Activated CD4-positive, alpha-beta T cell treated with anti-CD3 and anti-CD28 coated beads, Interleukin-2, amount 10 ng/mL, durations not matched to agents 24 days and 14 days (primary cell): ENCODE data around the gene SLC4A1AP. TPM values are rescaled to one million over a fixed set of nuclear protein-coding genes. Genes with fewer than 3 reads are reported as not detected.

Experiments
- DNase-seq: peaks from one replicate; pipeline ENCODE4 v3.0.0; 2022
- H3K27ac Mint-ChIP-seq: one replicate; pipeline ENCODE4 v1.8.0; 2022; ENCODE audit warnings: mild to moderate bottlenecking, mixed read lengths
- H3K27me3 Mint-ChIP-seq: one replicate; pipeline ENCODE4 v1.8.0; 2022; ENCODE audit warnings: mixed read lengths
- H3K36me3 Mint-ChIP-seq: one replicate; pipeline ENCODE4 v1.8.0; 2022; ENCODE audit warnings: low read depth, mild to moderate bottlenecking, mixed read lengths
- H3K4me1 Mint-ChIP-seq: one replicate; pipeline ENCODE4 v1.8.0; 2021; ENCODE audit warnings: mixed read lengths
- H3K4me3 Mint-ChIP-seq: one replicate; pipeline ENCODE4 v1.8.0; 2022; ENCODE audit warnings: mild to moderate bottlenecking, moderate library complexity, mixed read lengths
- H3K9me3 Mint-ChIP-seq: one replicate; pipeline ENCODE4 v1.8.0; 2021; ENCODE audit warnings: mixed read lengths
- intact Hi-C: fragments of 100-400 bp; cut with micrococcal nuclease; formaldehyde crosslinking; loops from one replicate; pipeline ENCODE4 v1.15.1; 2023
- total RNA-seq: library from RNA; stranded (reverse); gene quantifications from 2 replicates; pipeline ENCODE4 v1.2.3, GENCODE V29; 2022

SLC4A1AP gene
- total RNA-seq, 1 donor from 2014 or later, result 28.7 TPM

- intact Hi-C loops, result loop anchor here (5.0 kb wide), 1 partner anchor 669 kb away; the partner anchor contains the start of gene FOSL2
Measured at GRCh38 chr2:27723372-27724144, 59.9 kb downstream of the SLC4A1AP start.

DNA sequence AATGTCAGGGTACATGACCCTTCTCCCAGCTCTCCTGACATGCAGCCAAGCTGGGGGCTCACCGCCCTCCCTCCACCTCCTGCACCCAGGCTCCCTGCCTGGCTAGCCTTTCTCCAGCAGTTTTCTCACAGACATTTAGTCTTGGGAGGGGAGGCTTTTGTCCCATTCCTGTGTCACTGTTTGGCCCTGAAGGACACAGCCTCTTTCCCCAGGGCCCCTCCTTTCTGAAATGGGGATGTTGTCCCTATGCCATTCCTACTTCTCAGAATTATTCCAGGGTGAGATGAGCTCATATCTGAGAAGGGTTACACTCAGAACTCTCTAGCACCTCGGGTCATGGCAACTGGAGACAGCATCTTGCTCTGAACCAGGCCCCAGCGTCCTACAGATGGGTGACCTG lies 60.5 kb downstream of the SLC4A1AP start:
- intact Hi-C loops, result loop anchor here (5.0 kb wide), 1 partner anchor 668 kb away; the partner anchor contains the start of gene FOSL2
- DNase-seq, result no peak
- Mint-ChIP-seq H3K36me3 (no peaks in the 10 kb centered on the region), H3K4me1 (peaks cover 39% of the 10 kb centered on the region), H3K27ac (no peak overlapping the region), H3K4me3 (no peak overlapping the region), H3K9me3 (no peaks in the 10 kb centered on the region), H3K27me3 (no peaks in the 10 kb centered on the region)

More at GRCh38 chr2:27723372-27724144, 59.9 kb downstream of the SLC4A1AP start:
- Mint-ChIP-seq H3K9me3 (no peaks in the 10 kb centered on the region), H3K36me3 (no peaks in the 10 kb centered on the region), H3K4me3 (no peak overlapping the region), H3K27me3 (no peaks in the 10 kb centered on the region), H3K4me1 (peaks cover 34% of the 10 kb centered on the region), H3K27ac (no peak overlapping the region)
- peak; percentile 75 for DNase-seq

- DNase-seq, result no peak
- Mint-ChIP-seq H3K9me3 (no peaks in the 10 kb centered on the region), H3K36me3 (no peaks in the 10 kb centered on the region), H3K27ac (no peak overlapping the region), H3K4me3 (no peak overlapping the region), H3K4me1 (peaks cover 34% of the 10 kb centered on the region), H3K27me3 (no peaks in the 10 kb centered on the region)
- intact Hi-C loops, result loop anchor here (5.0 kb wide), 1 partner anchor 667 kb away; the partner anchor contains the start of gene FOSL2
Measured at GRCh38 chr2:27724905-27725701, 61.4 kb downstream of the SLC4A1AP start.

DNA sequence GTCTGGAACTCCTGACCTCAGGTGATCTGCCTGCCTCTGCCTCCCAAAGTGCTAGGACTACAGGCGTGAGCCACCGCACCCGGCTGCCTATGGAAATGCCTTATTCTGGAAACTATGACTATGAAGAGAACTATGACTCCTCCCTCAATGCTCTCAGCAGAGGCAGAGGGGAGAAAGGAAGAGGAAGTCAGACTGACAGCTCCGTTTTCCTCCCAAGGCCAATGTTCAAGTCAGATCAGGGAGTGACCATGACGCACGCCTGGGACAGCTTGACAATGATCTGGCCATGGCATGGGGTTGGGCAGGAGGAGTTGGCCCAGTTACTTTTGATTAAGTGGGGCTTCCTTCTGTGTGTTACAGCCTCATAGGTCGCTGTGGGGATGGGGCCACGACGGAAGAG lies 63.6 kb downstream of the SLC4A1AP start:
- Mint-ChIP-seq H3K4me3 (no peak overlapping the region), H3K36me3 (no peaks in the 10 kb centered on the region), H3K27me3 (no peaks in the 10 kb centered on the region), H3K4me1 (peaks cover 18% of the 10 kb centered on the region), H3K27ac (peak overlapping the region; percentile 31), H3K9me3 (no peaks in the 10 kb centered on the region)
- intact Hi-C loops, result no loop called here
- no peak for DNase-seq

DNA sequence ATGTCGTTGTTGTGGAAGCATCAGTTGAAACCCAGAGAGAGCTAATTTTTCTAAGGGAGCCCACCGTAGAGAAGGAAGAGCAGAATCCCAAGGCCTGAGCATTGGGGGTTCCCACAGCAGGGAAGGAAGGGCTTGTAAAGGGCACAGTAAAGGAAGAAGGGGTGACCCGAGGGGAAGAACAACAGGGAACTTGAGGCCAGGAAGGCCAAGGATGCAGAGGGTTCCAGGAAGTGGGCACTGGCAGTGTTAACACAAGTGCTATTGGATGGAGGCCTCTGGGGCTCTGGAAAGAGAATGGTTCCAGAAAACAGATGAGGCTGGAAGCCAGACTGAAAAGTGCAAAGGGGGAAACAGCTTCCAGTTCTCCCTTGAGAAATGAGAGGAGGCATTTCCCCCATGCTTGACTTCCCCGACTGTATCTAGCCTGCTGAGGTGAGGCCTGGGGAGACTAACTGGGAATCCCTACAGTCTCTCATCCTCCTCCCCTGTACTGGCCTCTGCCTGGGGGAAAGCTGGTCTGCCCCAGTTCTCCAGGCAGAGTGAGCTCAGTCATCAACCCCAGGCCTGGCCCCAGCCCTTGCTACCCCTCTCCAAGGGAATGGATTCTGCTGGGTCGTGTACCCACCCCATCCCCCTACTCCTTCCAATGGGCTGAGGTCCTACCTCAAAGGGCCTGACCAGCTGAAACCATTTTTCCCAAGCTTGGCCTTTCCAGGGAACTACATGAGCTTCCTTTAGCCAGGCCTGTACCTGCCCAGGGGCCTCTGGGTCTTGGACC lies 64.6 kb downstream of the SLC4A1AP start:
- H3K4me3 Mint-ChIP-seq, result no peak overlapping the region
- H3K27me3 Mint-ChIP-seq, result no peaks in the 10 kb centered on the region
- peak overlapping the region; percentile 39 for H3K27ac Mint-ChIP-seq
- DNase-seq, result no peak
- no peaks in the 10 kb centered on the region for H3K9me3 Mint-ChIP-seq
- no peaks in the 10 kb centered on the region for H3K36me3 Mint-ChIP-seq
- H3K4me1 Mint-ChIP-seq, result peaks cover 16% of the 10 kb centered on the region
- intact Hi-C loops, result no loop called here

DNA sequence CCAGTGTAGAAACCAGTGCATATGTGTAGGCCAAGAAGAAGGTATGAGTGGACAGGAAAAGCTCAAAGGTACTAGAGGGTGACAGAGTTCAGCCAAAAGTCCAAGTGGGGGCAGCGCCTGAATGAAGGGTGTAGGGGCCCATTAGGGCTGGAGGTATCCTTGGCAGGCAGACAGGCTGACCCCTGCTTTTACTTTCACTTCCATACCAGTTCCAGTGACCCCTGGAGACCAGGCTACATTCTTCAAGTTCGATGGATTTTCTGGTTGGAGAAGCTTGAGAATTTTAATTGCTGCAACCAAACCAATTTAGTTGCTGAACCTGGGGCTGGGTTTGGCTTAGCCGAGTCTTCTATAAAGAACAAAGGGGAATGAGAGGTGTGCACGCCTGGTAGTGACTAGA lies 65.5 kb downstream of the SLC4A1AP start:
- no peak for DNase-seq
- intact Hi-C loops, result no loop called here
- no peaks in the 10 kb centered on the region for H3K27me3 Mint-ChIP-seq
- H3K4me1 Mint-ChIP-seq, result peaks cover 16% of the 10 kb centered on the region
- H3K9me3 Mint-ChIP-seq, result no peaks in the 10 kb centered on the region
- no peak overlapping the region for H3K27ac Mint-ChIP-seq
- H3K4me3 Mint-ChIP-seq, result no peak overlapping the region
- no peaks in the 10 kb centered on the region for H3K36me3 Mint-ChIP-seq

- Mint-ChIP-seq H3K36me3 (no peaks in the 10 kb centered on the region), H3K27me3 (no peaks in the 10 kb centered on the region), H3K4me1 (peaks cover 21% of the 10 kb centered on the region), H3K4me3 (no peak overlapping the region), H3K27ac (no peak overlapping the region), H3K9me3 (no peaks in the 10 kb centered on the region)
- intact Hi-C loops, result no loop called here
- DNase-seq, result no peak
Measured at GRCh38 chr2:27729614-27730013, 65.9 kb downstream of the SLC4A1AP start.

GRCh38 chr2:27730261-27730662 lies 66.6 kb downstream of the SLC4A1AP start:
- H3K4me1 Mint-ChIP-seq, result peaks cover 25% of the 10 kb centered on the region
- no peaks in the 10 kb centered on the region for H3K36me3 Mint-ChIP-seq
- intact Hi-C loops, result no loop called here
- no peak overlapping the region for H3K27ac Mint-ChIP-seq
- no peak overlapping the region for H3K4me3 Mint-ChIP-seq
- H3K9me3 Mint-ChIP-seq, result no peaks in the 10 kb centered on the region
- H3K27me3 Mint-ChIP-seq, result no peaks in the 10 kb centered on the region
- DNase-seq, result no peak

GRCh38 chr2:27730980-27731691 lies 67.4 kb downstream of the SLC4A1AP start:
- Mint-ChIP-seq H3K27ac (no peak overlapping the region), H3K4me1 (peaks cover 28% of the 10 kb centered on the region), H3K9me3 (no peaks in the 10 kb centered on the region), H3K36me3 (no peaks in the 10 kb centered on the region), H3K27me3 (no peaks in the 10 kb centered on the region), H3K4me3 (no peak overlapping the region)
- intact Hi-C loops, result no loop called here
- no peak for DNase-seq

DNA sequence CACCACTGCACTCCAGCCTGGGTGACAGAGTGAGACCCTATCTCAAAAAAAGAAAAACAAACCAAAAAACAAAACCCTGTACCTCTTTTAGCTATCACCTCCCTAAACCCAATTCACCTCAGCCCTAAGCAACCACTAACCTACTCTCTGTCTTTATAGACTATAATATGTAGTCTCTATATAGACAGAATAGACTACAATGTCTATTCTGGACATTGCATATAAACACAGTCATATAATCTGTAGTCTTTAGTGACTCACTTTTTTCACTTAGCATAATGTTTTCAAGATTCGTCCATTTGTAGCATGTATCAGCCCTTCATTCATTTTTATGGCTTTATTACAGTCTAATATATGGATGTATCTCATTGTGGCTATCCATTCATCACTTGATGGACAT lies 70.6 kb downstream of the SLC4A1AP start:
- DNase-seq, result no peak
- H3K9me3 Mint-ChIP-seq, result no peaks in the 10 kb centered on the region
- no peaks in the 10 kb centered on the region for H3K27me3 Mint-ChIP-seq
- H3K4me3 Mint-ChIP-seq, result no peak overlapping the region
- H3K4me1 Mint-ChIP-seq, result peaks cover 20% of the 10 kb centered on the region
- no peaks in the 10 kb centered on the region for H3K36me3 Mint-ChIP-seq
- no peak overlapping the region for H3K27ac Mint-ChIP-seq
- intact Hi-C loops, result no loop called here

- DNase-seq, result peak; percentile 82
- no peaks in the 10 kb centered on the region for H3K27me3 Mint-ChIP-seq
- peak overlapping the region; percentile 1 for H3K27ac Mint-ChIP-seq
- intact Hi-C loops, result no loop called here
- H3K4me3 Mint-ChIP-seq, result peak overlapping the region; percentile 56
- no peaks in the 10 kb centered on the region for H3K36me3 Mint-ChIP-seq
- H3K9me3 Mint-ChIP-seq, result no peaks in the 10 kb centered on the region
- H3K4me1 Mint-ChIP-seq, result peaks cover 20% of the 10 kb centered on the region
Measured at GRCh38 chr2:27735263-27735904, 71.7 kb downstream of the SLC4A1AP start.

DNA sequence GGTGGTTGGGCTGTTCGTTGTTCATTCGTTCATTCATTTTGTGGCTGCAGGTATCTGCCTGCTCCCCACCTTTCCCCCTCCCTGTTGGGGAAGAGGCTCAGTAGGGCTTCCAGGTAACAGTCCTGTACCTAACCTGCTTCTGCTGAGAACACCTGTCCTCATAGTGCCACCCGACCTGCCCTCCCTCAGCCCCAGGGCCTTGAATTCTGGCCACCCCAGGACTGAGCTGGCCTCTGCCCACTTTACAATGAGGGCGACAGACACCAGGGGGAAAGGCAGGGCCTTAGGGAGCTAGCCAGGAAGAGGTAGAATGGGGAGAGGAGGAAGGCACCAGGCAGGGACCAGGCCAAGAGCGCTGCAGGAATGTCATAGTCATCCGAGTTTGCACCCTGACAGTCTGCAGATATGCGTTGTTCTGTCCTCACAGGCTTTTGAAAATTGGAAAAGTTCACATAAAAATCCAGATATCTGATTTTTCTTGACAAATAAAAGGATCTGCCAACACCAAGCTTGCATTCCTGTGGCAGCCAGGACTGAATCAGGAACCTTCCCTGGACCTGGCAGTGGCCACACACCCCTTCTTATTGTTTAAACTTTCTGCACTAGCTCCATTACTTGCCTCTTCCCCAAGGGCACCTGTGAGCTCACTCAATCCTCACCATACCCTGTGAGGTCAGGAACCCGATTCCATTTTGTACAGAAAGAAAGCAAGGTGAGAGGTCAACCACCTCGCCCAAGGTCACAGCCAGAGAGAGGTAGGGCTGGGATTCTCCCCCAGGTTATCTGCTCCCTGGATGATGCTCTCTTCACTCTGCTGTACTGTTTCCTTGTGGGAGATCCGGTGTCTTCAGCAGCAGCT lies 72.6 kb downstream of the SLC4A1AP start:
- no peaks in the 10 kb centered on the region for H3K36me3 Mint-ChIP-seq
- peak overlapping the region; percentile 63 for H3K27ac Mint-ChIP-seq
- H3K9me3 Mint-ChIP-seq, result no peaks in the 10 kb centered on the region
- intact Hi-C loops, result no loop called here
- H3K4me3 Mint-ChIP-seq, result peak overlapping the region; percentile 19
- H3K27me3 Mint-ChIP-seq, result peaks cover 1% of the 10 kb centered on the region
- peaks cover 18% of the 10 kb centered on the region for H3K4me1 Mint-ChIP-seq
- no peak for DNase-seq
